Uterus (tissue), 4 donors: ENCODE data around the gene C1QB. TPM values are rescaled to one million over a fixed set of nuclear protein-coding genes. Genes with fewer than 3 reads are reported as not detected.

Experiments
- DNase-seq, 2 donors: peaks; one replicate each; pipeline ENCODE4 v3.0.0-alpha.2; 2019 to 2020
- H3K27ac ChIP-seq, 2 donors: fragments of 200-600 bp; sonication (generic); 1 replicate in 1 of 2; 2 replicates in 1 of 2; pipeline ENCODE4 v1.5.1; 2016 to 2018
- H3K27me3 ChIP-seq, 2 donors: fragments of 200-600 bp; sonication (generic); one replicate each; pipeline ENCODE4 v1.5.1; 2018 to 2019; ENCODE audit warnings: control low read depth in 1 of 2
- H3K36me3 ChIP-seq, 2 donors: fragments of 200-600 bp; sonication (generic); one replicate each; pipeline ENCODE4 v1.5.1; 2019; ENCODE audit warnings: control low read depth in 1 of 2
- H3K4me1 ChIP-seq, 2 donors: fragments of 200-600 bp; sonication (generic); one replicate each; pipeline ENCODE4 v1.5.1; 2018 to 2019; ENCODE audit warnings: control low read depth in 1 of 2
- H3K4me3 ChIP-seq, 2 donors: fragments of 200-600 bp; sonication (generic); 1 replicate in 1 of 2; 2 replicates in 1 of 2; pipeline ENCODE4 v1.5.1; 2018 to 2019; ENCODE audit warnings: mild to moderate bottlenecking in 1 of 2
- H3K9me3 ChIP-seq, 2 donors: fragments of 200-600 bp; sonication (generic); one replicate each; pipeline ENCODE4 v1.5.1; 2019; ENCODE audit warnings: control low read depth in 1 of 2
- CTCF ChIP-seq, 4 experiments: fragments of 200-600 bp in 2 of 4; fragments of 450-650 bp in 2 of 4; sonication (generic) in 2 of 4; IDR thresholded peaks; one replicate each; pipeline ENCODE4 v1.5.1; 2016 to 2019; ENCODE audit warnings: antibody characterized with exemption in 4 of 4, mild to moderate bottlenecking in 2 of 4, moderate library complexity in 1 of 4
- POLR2A ChIP-seq, 2 donors: fragments of 450-650 bp; IDR thresholded peaks; one replicate each; pipeline ENCODE4 v1.6.1; 2016; ENCODE audit warnings: antibody characterized with exemption in 2 of 2, mild to moderate bottlenecking in 1 of 2, moderate library complexity in 1 of 2
- intact Hi-C: fragments of 100-400 bp; cut with DNase I; formaldehyde crosslinking; loops from one replicate; pipeline ENCODE4 v1.15.1; 2023; ENCODE audit warnings: low total_unique reads
- total RNA-seq, 4 donors: library from RNA; depleted of rRNA in 3 of 4; stranded (reverse); fragments of >200 nt in 3 of 4; gene quantifications; one replicate each; pipeline versions ENCODE4 v1.1.0 to v1.2.4, GENCODE V29; 2014 to 2023
- donor health status: DM: yes; HTN: yes; CAD: no.

The C1QB gene
- total RNA-seq, 4 donors from 2014 or later = 22.3 to 183 (median 32.0) TPM

- Histone ChIP-seq H3K27me3 (no peaks in the 10 kb centered on the region), H3K4me1 (no peaks in the 10 kb centered on the region), H3K27ac (no peak overlapping the region), H3K36me3 (no peaks in the 10 kb centered on the region), H3K4me3 (no peak overlapping the region), H3K9me3 (no peaks in the 10 kb centered on the region)
- no peak for TF ChIP-seq POLR2A (IDR thresholded peaks at IDR 0.05)
- no peak for TF ChIP-seq CTCF (IDR thresholded peaks at IDR 0.05)
- DNase-seq = no peak
- intact Hi-C loops = no loop called here
These were observed 837 bp upstream of the C1QB start for GRCh38 chr1:22651941-22652856.

GRCh38 chr1:22654692-22655091 is 1.7 kb downstream of the C1QB start:
- Histone ChIP-seq H3K36me3 (no peaks in the 10 kb centered on the region), H3K27ac (no peak overlapping the region), H3K27me3 (no peaks in the 10 kb centered on the region), H3K9me3 (no peaks in the 10 kb centered on the region), H3K4me3 (no peak overlapping the region), H3K4me1 (no peaks in the 10 kb centered on the region)
- intact Hi-C loops = no loop called here
- TF ChIP-seq POLR2A (IDR thresholded peaks at IDR 0.05) (no peak), CTCF (IDR thresholded peaks at IDR 0.05) (no peak)
- no peak for DNase-seq

GRCh38 chr1:22658385-22659163 is 5.5 kb downstream of the C1QB start:
- no peaks in the 10 kb centered on the region for H3K9me3 ChIP-seq
- intact Hi-C loops = no loop called here
- no peak for TF ChIP-seq CTCF (IDR thresholded peaks at IDR 0.05)
- no peak for TF ChIP-seq POLR2A (IDR thresholded peaks at IDR 0.05)
- no peak for DNase-seq
- no peaks in the 10 kb centered on the region for H3K36me3 ChIP-seq
- H3K4me1 ChIP-seq = no peaks in the 10 kb centered on the region
- H3K4me3 ChIP-seq = no peak overlapping the region
- no peak overlapping the region for H3K27ac ChIP-seq
- H3K27me3 ChIP-seq = no peaks in the 10 kb centered on the region

- no peaks in the 10 kb centered on the region for H3K27me3 ChIP-seq
- intact Hi-C loops = no loop called here
- H3K9me3 ChIP-seq = no peaks in the 10 kb centered on the region
- no peaks in the 10 kb centered on the region for H3K36me3 ChIP-seq
- H3K4me1 ChIP-seq = no peaks in the 10 kb centered on the region
- no peak overlapping the region for H3K27ac ChIP-seq
- no peak for DNase-seq
- TF ChIP-seq CTCF (IDR thresholded peaks at IDR 0.05) (no peak), POLR2A (IDR thresholded peaks at IDR 0.05) (no peak)
- H3K4me3 ChIP-seq = no peak overlapping the region
These were observed 7.7 kb downstream of the C1QB start for GRCh38 chr1:22660716-22661241.

- intact Hi-C loops = no loop called here
- Histone ChIP-seq H3K9me3 (no peaks in the 10 kb centered on the region), H3K27ac (no peak overlapping the region), H3K4me3 (no peak overlapping the region), H3K4me1 (no peaks in the 10 kb centered on the region), H3K36me3 (no peaks in the 10 kb centered on the region), H3K27me3 (no peaks in the 10 kb centered on the region)
- DNase-seq = no peak
- TF ChIP-seq POLR2A (IDR thresholded peaks at IDR 0.05) (no peak), CTCF (IDR thresholded peaks at IDR 0.05) (no peak)
These were observed 8.8 kb downstream of the C1QB start for GRCh38 chr1:22661880-22662279.
